ENCODE measurements around the gene CCDC192. TPM values are rescaled to one million over a fixed set of nuclear protein-coding genes. Genes with fewer than 3 reads are reported as not detected.

Gene CCDC192
- total and polyA plus RNA-seq, 10 of the 15 experiments (the other 5 are each of a cell fraction or from before 2014, with no cell fraction given): 0.20 to 0.79 (median 0.32) TPM; not detected in 4

GRCh38 chr5:127666043-127666716 is 37.0 kb upstream of the CCDC192 start (continued):
- no peak for TF ChIP-seq E4F1 (IDR thresholded peaks at IDR 0.05; ENCODE audit: borderline replicate concordance, partially characterized antibody)
- TF ChIP-seq ZNF274 (IDR thresholded peaks at IDR 0.05; ENCODE audit: insufficient read depth, insufficient read length): no peak
- no peak for TF ChIP-seq ZBED1 (IDR thresholded peaks at IDR 0.05; ENCODE audit: borderline replicate concordance)
- TF ChIP-seq CHD4 (IDR thresholded peaks at IDR 0.05): no peak

GRCh38 chr5:127667926-127668325 is 35.3 kb upstream of the CCDC192 start:
- no peak for ATAC-seq
- TF ChIP-seq KAT2A (conservative IDR thresholded peaks at IDR 0.05; ENCODE audit: control insufficient read depth, low read depth, low read length) (no peak), CREB1 (IDR thresholded peaks at IDR 0.05; ENCODE audit: low read depth) (no peak), NFXL1 (IDR thresholded peaks at IDR 0.05; ENCODE audit: borderline replicate concordance) (no peak), RFX5 (IDR thresholded peaks at IDR 0.05; ENCODE audit: low read depth, low read length) (no peak), SREBF1 (IDR thresholded peaks at IDR 0.05; ENCODE audit: low read length) (no peak), CEBPB (IDR thresholded peaks at IDR 0.05; ENCODE audit: borderline replicate concordance in 1 of 2, low read depth in 2 of 2, low read length in 2 of 2) (no peak), ZNF274 (IDR thresholded peaks at IDR 0.05; ENCODE audit: insufficient read depth, insufficient read length) (no peak)

More at GRCh38 chr5:127667926-127668325, 35.3 kb upstream of the CCDC192 start:
- Histone ChIP-seq H3K79me2 (ENCODE audit: control insufficient read depth, insufficient read depth, low read length) (no peaks in the 10 kb centered on the region), H2AFZ (ENCODE audit: control insufficient read depth, low read depth, low read length) (no peak overlapping the region), H3K4me2 (ENCODE audit: control insufficient read depth, insufficient read depth) (no peak overlapping the region), H3K36me3 (ENCODE audit: control insufficient read depth in 2 of 2, insufficient read depth in 2 of 2, low read length in 1 of 2) (no peaks in the 10 kb centered on the region), H3K27ac (ENCODE audit: control insufficient read depth, insufficient read depth) (no peak overlapping the region), H3K4me1 (ENCODE audit: control insufficient read depth, insufficient read depth, low read length) (no peaks in the 10 kb centered on the region), H4K20me1 (ENCODE audit: control insufficient read depth, insufficient read depth) (no peaks in the 10 kb centered on the region), H3K9ac (ENCODE audit: control insufficient read depth, insufficient read depth, low read length) (no peak overlapping the region), H3K27me3 (replicated peaks in 1 of 2; ENCODE audit: control insufficient read depth in 2 of 2, insufficient read depth in 2 of 2, low read length in 1 of 2) (no peaks in the 10 kb centered on the region), H3K4me3 (no peak overlapping the region), H3K9me3 (replicated peaks; ENCODE audit: control insufficient read depth, insufficient read depth, low read length) (no peaks in the 10 kb centered on the region)
- in situ Hi-C loops (cut with MboI): no loop called here
- ChIA-PET SMC1A (ENCODE audit: uncharacterized antibody, unreplicated experiment) (interaction anchor here (0.7 to 3.2 kb wide), 5 partner anchors 9 to 97 kb away, joined by 3 to 11 read pairs (median 4); no protein-coding TSS in a partner anchor), POLR2A (no interaction called here), CTCF (no interaction called here), RAD21 (ENCODE audit: unreplicated experiment) (no interaction called here)
- 2% methylated on average over 3 of the region's 3 CpGs for WGBS (ENCODE audit: insufficient coverage, insufficient replicate concordance, low lambda C conversion rate, missing lambda C conversion rate)
- BruUV-seq (replicated peaks): no TSS peak
- DNase-seq (ENCODE audit: low read depth, low spot score) (no peak), FAIRE-seq (no peak)
- intact Hi-C loops (cut with micrococcal nuclease; ENCODE audit: unreplicated experiment): no loop called here

All from GM12878 (cell line).